ENCODE measurements around the gene CFAP410.
A peak's percentile ranks its signal among the peaks of the same experiment; 100 is the strongest.

Gene CFAP410

GRCh38 chr21:44338971-44339910, at the start of gene CFAP410:
TSS of gene CFAP410 (minus strand) at chr21:44339390. CDS start at chr21:44339194, 196 bp downstream.
- peak within 1 kb of the TSS; percentile 61 to 83 (median 73) for H3K4me3 ChIP-seq
- peak within 1 kb of the TSS; percentile 77 to 98 (median 95) for H3K27ac ChIP-seq

GRCh38 chr21:44384968-44385367, 45.8 kb upstream of the CFAP410 start:
- H3K4me3 ChIP-seq: no peak overlapping the region
- H3K27ac ChIP-seq: no peak overlapping the region

GRCh38 chr21:44383216-44383615, 44.0 kb upstream of the CFAP410 start:
- Histone ChIP-seq H3K4me3 (no peak overlapping the region), H3K27ac (no peak overlapping the region)

- Histone ChIP-seq H3K27ac (no peak overlapping the region), H3K4me3 (no peak overlapping the region)
Observed at GRCh38 chr21:44382536-44382935, 43.3 kb upstream of the CFAP410 start.

- H3K27ac ChIP-seq: no peak overlapping the region
Observed at GRCh38 chr21:44381874-44382273, 42.7 kb upstream of the CFAP410 start.

GRCh38 chr21:44380876-44381275, 41.7 kb upstream of the CFAP410 start:
- Histone ChIP-seq H3K27ac (no peak overlapping the region), H3K4me3 (no peak overlapping the region)

More at GRCh38 chr21:44381874-44382273, 42.7 kb upstream of the CFAP410 start:
- no peak overlapping the region for H3K4me3 ChIP-seq

- Histone ChIP-seq H3K4me3 (no peak overlapping the region), H3K27ac (no peak overlapping the region)
Observed at GRCh38 chr21:44379991-44380865, 41.0 kb upstream of the CFAP410 start.

GRCh38 chr21:44379515-44379848, 40.3 kb upstream of the CFAP410 start:
- H3K27ac ChIP-seq: no peak overlapping the region
- H3K4me3 ChIP-seq: no peak overlapping the region

GRCh38 chr21:44378646-44379514, 39.7 kb upstream of the CFAP410 start:
- no peak overlapping the region for H3K27ac ChIP-seq
- H3K4me3 ChIP-seq: no peak overlapping the region

GRCh38 chr21:44377922-44378645, 38.9 kb upstream of the CFAP410 start:
- Histone ChIP-seq H3K27ac (no peak overlapping the region), H3K4me3 (no peak overlapping the region)

- Histone ChIP-seq H3K4me3 (no peak overlapping the region), H3K27ac (no peak overlapping the region)
Observed at GRCh38 chr21:44377201-44377921, 38.2 kb upstream of the CFAP410 start.

- no peak overlapping the region for H3K4me3 ChIP-seq
Observed at GRCh38 chr21:44376606-44377005, 37.4 kb upstream of the CFAP410 start.

GRCh38 chr21:44375761-44376241, 36.6 kb upstream of the CFAP410 start:
- H3K27ac ChIP-seq: no peak overlapping the region

More at GRCh38 chr21:44376606-44377005, 37.4 kb upstream of the CFAP410 start:
- no peak overlapping the region for H3K27ac ChIP-seq

GRCh38 chr21:44375281-44375651, 36.1 kb upstream of the CFAP410 start:
- Histone ChIP-seq H3K27ac (peak overlapping the region in 1 of 21 experiments; percentile 43), H3K4me3 (no peak overlapping the region)

More at GRCh38 chr21:44375761-44376241, 36.6 kb upstream of the CFAP410 start:
- no peak overlapping the region for H3K4me3 ChIP-seq

GRCh38 chr21:44374601-44375280, 35.6 kb upstream of the CFAP410 start:
- H3K27ac ChIP-seq: peak overlapping the region in 1 of 21 experiments; percentile 43
- H3K4me3 ChIP-seq: no peak overlapping the region

- no peak overlapping the region for H3K4me3 ChIP-seq
- H3K27ac ChIP-seq: no peak overlapping the region
Observed at GRCh38 chr21:44372616-44373015, 33.4 kb upstream of the CFAP410 start.

GRCh38 chr21:44371596-44371995, 32.4 kb upstream of the CFAP410 start:
- Histone ChIP-seq H3K27ac (no peak overlapping the region), H3K4me3 (no peak overlapping the region)

Data from skin epidermis (tissue), 12 donors.